ENCODE data around the gene RILP. TPM values are rescaled to one million over a fixed set of nuclear protein-coding genes. Genes with fewer than 3 reads are reported as not detected.

Gene RILP
- total and polyA plus RNA-seq, 4 experiments from 2014 or later = 2.0 to 4.9 (median 3.2) TPM

DNA sequence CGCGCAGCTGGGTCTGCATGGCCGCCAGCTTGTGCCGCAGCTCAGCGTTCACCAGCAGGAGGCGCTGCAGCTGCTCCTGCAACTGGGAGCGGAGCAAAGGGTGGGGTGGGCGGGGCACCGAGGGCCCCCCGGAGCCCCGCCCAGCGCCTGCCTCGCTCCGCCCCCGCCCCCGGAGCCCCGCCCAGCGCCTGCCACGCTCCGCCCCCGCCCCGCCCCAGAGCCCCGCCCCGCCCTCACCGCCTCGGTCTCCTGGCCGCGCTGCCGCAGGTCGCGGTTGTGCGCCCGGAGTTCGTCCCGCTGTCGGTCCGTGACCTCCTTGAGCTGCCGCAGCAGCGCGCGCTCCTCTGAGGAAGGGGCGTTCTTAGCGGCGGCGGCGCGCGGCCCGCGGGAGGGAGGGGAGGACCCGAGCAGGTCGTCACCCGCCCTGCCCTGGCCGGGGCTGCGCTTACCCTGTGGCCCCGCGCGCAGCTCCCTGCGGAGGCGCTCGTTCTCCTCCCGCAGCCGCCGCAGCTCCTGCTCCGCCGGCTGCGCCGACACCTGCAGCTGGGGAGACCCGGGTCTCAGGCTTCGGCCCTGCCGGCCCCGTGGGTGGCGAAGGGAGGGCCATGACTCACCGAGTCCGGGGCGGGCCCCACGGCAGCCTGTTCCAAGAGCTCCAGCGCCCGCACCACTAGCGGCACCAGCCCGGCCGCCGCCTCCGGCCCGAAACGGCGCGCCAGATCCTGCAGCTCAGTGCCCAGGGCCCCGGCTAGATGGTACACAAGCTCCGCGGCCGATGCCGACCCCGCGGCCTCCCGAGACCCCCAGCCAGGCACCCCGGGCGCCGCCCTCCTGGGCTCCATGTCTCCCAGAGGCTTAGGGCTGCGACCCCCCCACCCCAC is 463 bp downstream of the RILP start:
- H3K27me3 Mint-ChIP-seq = no peaks in the 10 kb centered on the region
- ChIA-PET CTCF (ENCODE audit: partially characterized antibody) (interaction anchor here (0.6 to 2.9 kb wide), 25 partner anchors 9 to 405 kb away, joined by 3 to 16 read pairs (median 4); no protein-coding TSS in a partner anchor), POLR2A (ENCODE audit: partially characterized antibody) (interaction anchor here (0.5 to 3.5 kb wide), 25 partner anchors 9 to 687 kb away, joined by 3 to 36 read pairs (median 3); partner anchors contain the start of genes CRK, INPP5K, PITPNA and PRPF8)
- H3K27ac Mint-ChIP-seq = peak overlapping the region in 3 of 7 donors; percentile 35 to 90 (median 53)
- no peaks in the 10 kb centered on the region for H3K27me3 ChIP-seq (ENCODE audit: insufficient read depth, low read length)
- H3K4me1 ChIP-seq (ENCODE audit: insufficient read depth, low read length) = peaks cover 23% of the 10 kb centered on the region
- DNase-seq = peak; percentile 92 to 95 (median 93)
- H3K36me3 Mint-ChIP-seq = peaks cover 21 to 36% of the 10 kb centered on the region in 2 donors
- peak overlapping the region; percentile 24 to 78 (median 68) for H3K4me3 Mint-ChIP-seq
- no peaks in the 10 kb centered on the region for H3K9me3 ChIP-seq (ENCODE audit: control insufficient read depth in 1 of 2, low read length in 2 of 2)
- peak overlapping the region in 1 of 2 donors; percentile 63 for H3K4me3 ChIP-seq (ENCODE audit: low read length in 2 of 2)
- H3K36me3 ChIP-seq (ENCODE audit: insufficient read depth, low read length) = peaks cover 36% of the 10 kb centered on the region
- H3K4me1 Mint-ChIP-seq = peaks cover 6 to 20% (median 12%) of the 10 kb centered on the region in 4 donors
- intact Hi-C loops (cut with micrococcal nuclease) = loop anchor here (1.0 to 10.0 kb wide), 7 partner anchors 21 to 616 kb away; partner anchors contain the start of genes OVCA2, PRPF8, SLC43A2 and TRARG1
- H3K27ac ChIP-seq (ENCODE audit: low read depth, low read length) = peak overlapping the region; percentile 53
- no peaks in the 10 kb centered on the region for H3K9me3 Mint-ChIP-seq

DNA sequence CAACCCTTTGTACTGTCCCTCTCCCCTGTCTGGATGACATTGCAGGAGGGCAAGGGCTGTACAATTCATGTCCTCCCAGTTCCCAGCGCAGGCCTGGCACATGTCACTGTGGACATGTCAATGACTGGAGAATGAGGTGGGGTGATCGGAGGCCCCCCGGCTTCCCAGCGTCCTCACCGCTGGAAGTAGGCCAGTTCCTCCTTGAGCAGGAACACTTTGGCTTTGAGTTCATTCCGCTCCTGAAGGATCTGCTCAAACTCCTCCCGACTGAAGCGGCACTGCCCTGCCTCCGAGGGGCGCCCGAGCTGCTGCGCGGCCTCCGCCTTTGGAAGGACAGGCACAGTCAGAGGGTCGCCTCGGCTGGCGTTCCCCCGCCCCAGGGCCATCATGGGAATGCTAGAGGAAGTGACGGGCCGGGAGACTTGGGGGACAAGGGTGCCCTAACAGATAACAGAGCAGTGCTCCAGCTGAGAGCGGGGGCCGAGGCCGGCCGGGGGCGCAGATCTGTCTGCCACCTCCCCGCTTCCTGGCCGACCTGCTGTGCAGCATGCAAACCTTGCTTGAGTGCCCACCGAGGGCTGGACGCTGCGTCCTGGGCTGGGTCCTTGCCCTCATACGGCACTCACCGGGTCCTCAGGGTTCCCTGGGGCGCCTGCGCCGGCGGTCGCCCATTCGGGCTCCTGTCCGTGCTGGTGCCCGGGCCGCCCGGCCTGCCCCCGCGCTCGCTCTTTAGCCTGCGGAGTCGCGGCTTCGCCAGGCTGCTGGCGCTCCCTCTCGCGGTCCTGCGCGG is 1.3 kb downstream of the RILP start:
- Mint-ChIP-seq H3K36me3 (peaks cover 13 to 28% of the 10 kb centered on the region in 2 donors), H3K4me3 (peak overlapping the region; percentile 33 to 78 (median 68)), H3K4me1 (peaks cover 7 to 24% (median 16%) of the 10 kb centered on the region in 4 donors), H3K9me3 (no peaks in the 10 kb centered on the region), H3K27me3 (no peaks in the 10 kb centered on the region), H3K27ac (peak overlapping the region in 4 of 7 donors; percentile 35 to 90 (median 48))
- Histone ChIP-seq H3K36me3 (ENCODE audit: insufficient read depth, low read length) (peaks cover 28% of the 10 kb centered on the region), H3K9me3 (ENCODE audit: control insufficient read depth in 1 of 2, low read length in 2 of 2) (no peaks in the 10 kb centered on the region), H3K27me3 (ENCODE audit: insufficient read depth, low read length) (no peaks in the 10 kb centered on the region), H3K27ac (ENCODE audit: low read depth, low read length) (peak overlapping the region; percentile 42), H3K4me1 (ENCODE audit: insufficient read depth, low read length) (peaks cover 28% of the 10 kb centered on the region), H3K4me3 (ENCODE audit: low read length in 2 of 2) (peak overlapping the region in 1 of 2 donors; percentile 63)
- no peak for DNase-seq
- POLR2A ChIA-PET (ENCODE audit: partially characterized antibody) = interaction anchor here (0.5 to 3.5 kb wide), 20 partner anchors 8 to 688 kb away, joined by 3 to 36 read pairs (median 4); partner anchors contain the start of genes CRK, INPP5K, PRPF8 and SLC43A2
- intact Hi-C loops (cut with micrococcal nuclease) = loop anchor here (2.0 to 10.0 kb wide), 6 partner anchors 34 to 616 kb away; partner anchors contain the start of genes OVCA2, PRPF8 and TRARG1
- CTCF ChIA-PET (ENCODE audit: partially characterized antibody) = interaction anchor here (0.6 to 2.9 kb wide), 23 partner anchors 8 to 406 kb away, joined by 3 to 16 read pairs (median 4); no protein-coding TSS in a partner anchor

DNA sequence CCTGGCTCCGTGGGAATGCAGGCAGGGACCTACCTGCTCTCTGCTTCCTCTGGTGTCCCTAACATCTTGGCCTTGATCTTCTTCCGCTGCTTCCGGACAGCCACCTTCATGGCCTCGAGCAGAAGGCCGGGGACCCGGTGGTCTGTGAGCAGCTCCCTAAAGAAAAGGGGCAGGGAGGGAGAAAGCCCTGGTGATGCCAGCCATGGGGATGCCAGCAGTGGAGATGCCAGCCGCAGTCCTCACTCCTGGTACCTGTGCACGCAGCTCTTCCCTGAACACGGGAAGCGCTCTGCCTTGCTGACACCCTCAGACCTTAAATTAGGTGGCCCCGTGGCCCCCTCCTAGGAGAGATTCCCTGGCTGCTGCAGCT is 1.9 kb downstream of the RILP start:
- intact Hi-C loops (cut with micrococcal nuclease) = loop anchor here (2.0 to 10.0 kb wide), 6 partner anchors 35 to 617 kb away; partner anchors contain the start of genes OVCA2, PRPF8 and TRARG1
- H3K27ac ChIP-seq (ENCODE audit: low read depth, low read length) = no peak overlapping the region
- peaks cover 28% of the 10 kb centered on the region for H3K4me1 ChIP-seq (ENCODE audit: insufficient read depth, low read length)
- no peak for DNase-seq
- H3K36me3 Mint-ChIP-seq = peaks cover 8 to 23% of the 10 kb centered on the region in 2 donors
- H3K9me3 Mint-ChIP-seq = no peaks in the 10 kb centered on the region
- no peaks in the 10 kb centered on the region for H3K9me3 ChIP-seq (ENCODE audit: control insufficient read depth in 1 of 2, low read length in 2 of 2)
- H3K4me1 Mint-ChIP-seq = peaks cover 7 to 24% (median 16%) of the 10 kb centered on the region in 4 donors
- no peaks in the 10 kb centered on the region for H3K27me3 Mint-ChIP-seq
- no peaks in the 10 kb centered on the region for H3K27me3 ChIP-seq (ENCODE audit: insufficient read depth, low read length)
- H3K4me3 ChIP-seq (ENCODE audit: low read length in 2 of 2) = no peak overlapping the region
- ChIA-PET CTCF (ENCODE audit: partially characterized antibody) (interaction anchor here (1.2 to 2.9 kb wide), 10 partner anchors 11 to 385 kb away, joined by 3 to 16 read pairs (median 6); no protein-coding TSS in a partner anchor), POLR2A (ENCODE audit: partially characterized antibody) (interaction anchor here (1.6 to 2.1 kb wide), 3 partner anchors 19 to 131 kb away, joined by 6 to 22 read pairs (median 7); partner anchors contain the start of genes INPP5K and SLC43A2)
- peak overlapping the region in 6 of 8 donors; percentile 33 to 71 (median 60) for H3K4me3 Mint-ChIP-seq
- H3K27ac Mint-ChIP-seq = peak overlapping the region in 1 of 7 donors; percentile 90
- peaks cover 22% of the 10 kb centered on the region for H3K36me3 ChIP-seq (ENCODE audit: insufficient read depth, low read length)

DNA sequence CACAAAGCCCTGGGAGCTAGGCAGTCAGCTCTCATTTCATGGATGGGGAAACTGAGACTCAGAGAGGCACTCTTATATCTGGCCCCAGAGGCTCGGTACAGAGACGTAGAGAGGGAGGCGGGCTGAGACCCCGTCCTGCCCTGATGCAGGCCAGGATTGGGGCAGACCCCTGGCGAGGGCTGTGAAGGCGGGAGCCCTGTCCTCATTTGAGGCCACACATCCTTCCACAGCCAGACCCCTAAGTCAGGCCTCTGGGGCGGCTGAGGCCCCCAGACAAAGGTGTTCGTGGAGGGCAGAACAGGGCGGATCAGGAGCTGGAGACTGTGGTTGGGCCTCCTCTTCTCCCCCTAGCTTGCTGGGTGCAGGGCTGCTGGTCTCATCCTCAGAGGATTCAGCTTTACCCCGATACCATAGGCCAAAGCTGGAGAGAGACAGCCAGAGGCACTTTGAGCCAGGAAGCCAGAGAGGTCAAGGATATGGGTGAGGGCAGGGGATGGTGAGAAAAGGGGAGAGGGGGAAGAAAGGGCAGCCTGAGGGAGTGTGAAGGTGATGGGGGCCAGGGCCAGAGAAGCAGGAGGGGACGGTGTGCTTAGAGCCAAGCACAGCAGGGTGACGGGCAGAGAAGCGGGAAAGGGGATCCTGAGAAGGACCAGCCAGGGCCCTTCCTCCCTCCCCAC is 3.3 kb downstream of the RILP start:
- Mint-ChIP-seq H3K4me3 (peak overlapping the region in 2 of 8 donors; percentile 17 to 64), H3K9me3 (no peaks in the 10 kb centered on the region), H3K27ac (peak overlapping the region in 1 of 7 donors; percentile 90), H3K36me3 (peaks cover under 1 to 10% of the 10 kb centered on the region in 2 donors), H3K4me1 (peaks cover 7 to 24% (median 16%) of the 10 kb centered on the region in 4 donors), H3K27me3 (no peaks in the 10 kb centered on the region)
- Histone ChIP-seq H3K27ac (ENCODE audit: low read depth, low read length) (no peak overlapping the region), H3K9me3 (ENCODE audit: control insufficient read depth in 1 of 2, low read length in 2 of 2) (no peaks in the 10 kb centered on the region), H3K27me3 (ENCODE audit: insufficient read depth, low read length) (no peaks in the 10 kb centered on the region), H3K4me1 (ENCODE audit: insufficient read depth, low read length) (peaks cover 28% of the 10 kb centered on the region), H3K36me3 (ENCODE audit: insufficient read depth, low read length) (peaks cover 7% of the 10 kb centered on the region), H3K4me3 (ENCODE audit: low read length in 2 of 2) (no peak overlapping the region)
- no peak for DNase-seq
- intact Hi-C loops (cut with micrococcal nuclease) = loop anchor here (5.0 to 10.0 kb wide), 5 partner anchors 36 to 618 kb away; partner anchors contain the start of genes OVCA2, PRPF8 and TRARG1
- ChIA-PET POLR2A (ENCODE audit: partially characterized antibody) (interaction anchor here (1.1 to 1.7 kb wide), 2 partner anchors 17 to 38 kb away, joined by 3 to 6 read pairs; partner anchors contain the start of gene PRPF8), CTCF (ENCODE audit: partially characterized antibody) (interaction anchor here (1.3 to 1.7 kb wide), 2 partner anchors 15 to 75 kb away, joined by 3 read pairs; no protein-coding TSS in a partner anchor)

DNA sequence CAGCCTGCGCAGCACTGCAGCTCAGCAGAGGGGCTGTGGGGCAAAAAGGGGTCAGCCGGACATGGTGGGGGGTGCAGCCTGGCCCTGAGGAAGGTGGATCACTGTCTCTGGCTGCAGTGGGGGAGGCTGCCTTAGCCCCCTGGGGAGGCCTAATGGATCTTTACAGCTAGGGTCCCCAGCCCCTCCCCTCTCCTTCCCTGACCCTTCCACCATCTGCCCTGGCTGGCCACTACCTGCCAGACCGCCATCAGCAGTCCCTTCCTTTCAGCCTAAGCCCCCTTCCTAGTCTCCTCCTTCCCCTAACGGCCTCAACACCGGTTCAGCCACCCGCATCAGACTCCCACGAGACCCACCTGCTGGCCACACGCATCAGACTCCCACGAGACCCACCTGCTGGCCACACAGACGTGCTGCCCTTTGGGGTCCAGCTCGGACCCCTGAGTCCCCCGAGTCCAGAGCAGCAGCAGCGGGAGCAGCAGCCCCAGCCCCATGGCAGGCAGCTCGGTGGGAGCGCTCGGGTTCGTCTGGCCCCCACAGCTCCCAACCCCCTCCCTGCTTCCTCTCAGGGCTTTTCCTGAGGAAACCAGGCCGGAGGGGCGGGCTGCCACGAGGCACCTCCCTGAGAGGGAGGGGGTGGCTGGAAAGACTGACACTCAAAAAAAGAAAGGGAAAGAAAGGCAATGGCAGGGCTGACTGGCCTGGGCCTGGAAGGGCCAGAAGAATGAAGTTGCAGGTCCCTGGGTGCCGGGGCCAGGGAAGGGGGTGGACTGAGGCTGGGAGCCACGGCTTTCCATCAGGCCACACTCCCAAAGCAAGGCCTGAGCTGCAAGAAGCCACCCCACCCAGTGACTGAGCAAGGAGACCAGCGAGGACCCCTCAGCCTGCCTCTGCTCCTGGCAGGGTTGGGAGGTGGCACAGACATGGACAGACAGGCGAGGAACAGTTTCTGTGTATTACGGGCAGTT is 4.2 kb downstream of the RILP start, which contains the start of gene SCARF1:
SCARF1 (minus strand) TSS at position 526 of the 965 bp plus-strand sequence; CDS start at position 491, 35 bp downstream.
- Histone ChIP-seq H3K4me1 (ENCODE audit: insufficient read depth, low read length) (peaks cover 28% of the 10 kb centered on the region), H3K4me3 (ENCODE audit: low read length in 2 of 2) (no peak within 1 kb of the TSS), H3K9me3 (ENCODE audit: control insufficient read depth in 1 of 2, low read length in 2 of 2) (no peaks in the 10 kb centered on the region), H3K36me3 (ENCODE audit: insufficient read depth, low read length) (no peaks in the 10 kb centered on the region), H3K27me3 (ENCODE audit: insufficient read depth, low read length) (no peaks in the 10 kb centered on the region), H3K27ac (ENCODE audit: low read depth, low read length) (no peak within 1 kb of the TSS)
- ChIA-PET CTCF (ENCODE audit: partially characterized antibody) (interaction anchor here (1.3 to 1.7 kb wide), 2 partner anchors 14 to 76 kb away, joined by 3 read pairs; no protein-coding TSS in a partner anchor), POLR2A (ENCODE audit: partially characterized antibody) (interaction anchor here (1.1 to 1.7 kb wide), 2 partner anchors 16 to 39 kb away, joined by 3 to 6 read pairs; partner anchors contain the start of gene PRPF8)
- peaks cover 9 to 27% (median 17%) of the 10 kb centered on the region in 4 donors for H3K4me1 Mint-ChIP-seq
- no peak for DNase-seq
- peak within 1 kb of the TSS in 1 of 7 donors; percentile 90 for H3K27ac Mint-ChIP-seq
- no peaks in the 10 kb centered on the region for H3K9me3 Mint-ChIP-seq
- no peaks in the 10 kb centered on the region for H3K27me3 Mint-ChIP-seq
- peak within 1 kb of the TSS in 5 of 8 donors; percentile 70 to 94 (median 84) for H3K4me3 Mint-ChIP-seq
- intact Hi-C loops (cut with micrococcal nuclease) = loop anchor here (5.0 to 10.0 kb wide), 5 partner anchors 37 to 619 kb away; partner anchors contain the start of genes OVCA2, PRPF8 and TRARG1
- peaks cover 0 to 1% of the 10 kb centered on the region in 2 donors for H3K36me3 Mint-ChIP-seq

All from CD4-positive, alpha-beta memory T cell (primary cell).